ENCODE data around the gene SPDEF. TPM values are rescaled to one million over a fixed set of nuclear protein-coding genes. Genes with fewer than 3 reads are reported as not detected.

The SPDEF gene
- total RNA-seq, 4 donors from 2014 or later, result 0.16 to 0.20 TPM; not detected in 2

GRCh38 chr6:34511214-34511914 lies 44.8 kb downstream of the SPDEF start:
- Histone ChIP-seq H3K9me3 (no peaks in the 10 kb centered on the region), H3K27me3 (peaks cover 0 to 10% (median 7%) of the 10 kb centered on the region in 3 donors), H3K36me3 (no peaks in the 10 kb centered on the region), H3K4me1 (no peaks in the 10 kb centered on the region), H3K27ac (no peak overlapping the region), H3K4me3 (no peak overlapping the region)
- intact Hi-C loops (cut with DNase I; ENCODE audit: low total_unique reads) (no loop called here), in situ Hi-C loops (cut with MboI; ENCODE audit: low sequenced_read_pairs in 4 of 4) (no loop called here)
- TF ChIP-seq CTCF (IDR thresholded peaks at IDR 0.05 in 4 of 5, conservative IDR thresholded peaks at IDR 0.05 in 1 of 5) (no peak), POLR2A (IDR thresholded peaks at IDR 0.05) (no peak)
- no peak for ATAC-seq
- DNase-seq, result no peak

GRCh38 chr6:34510299-34510698 lies 45.8 kb downstream of the SPDEF start:
- in situ Hi-C loops (cut with MboI; ENCODE audit: low sequenced_read_pairs in 4 of 4), result no loop called here
- no peak overlapping the region for H3K4me3 ChIP-seq
- TF ChIP-seq CTCF (IDR thresholded peaks at IDR 0.05 in 4 of 5, conservative IDR thresholded peaks at IDR 0.05 in 1 of 5) (no peak), POLR2A (IDR thresholded peaks at IDR 0.05) (no peak)
- no peaks in the 10 kb centered on the region for H3K9me3 ChIP-seq
- DNase-seq, result no peak
- no peaks in the 10 kb centered on the region for H3K4me1 ChIP-seq
- no peak for ATAC-seq
- H3K27ac ChIP-seq, result no peak overlapping the region
- intact Hi-C loops (cut with DNase I; ENCODE audit: low total_unique reads), result no loop called here
- H3K36me3 ChIP-seq, result no peaks in the 10 kb centered on the region
- peaks cover 0 to 6% (median 2%) of the 10 kb centered on the region in 3 donors for H3K27me3 ChIP-seq

- H3K27me3 ChIP-seq, result peaks cover 0 to 2% (median under 1%) of the 10 kb centered on the region in 3 donors
- in situ Hi-C loops (cut with MboI; ENCODE audit: low sequenced_read_pairs in 4 of 4), result no loop called here
- no peaks in the 10 kb centered on the region for H3K36me3 ChIP-seq
- H3K9me3 ChIP-seq, result no peaks in the 10 kb centered on the region
- no peak for TF ChIP-seq CTCF (IDR thresholded peaks at IDR 0.05 in 4 of 5, conservative IDR thresholded peaks at IDR 0.05 in 1 of 5)
- no peak for TF ChIP-seq POLR2A (IDR thresholded peaks at IDR 0.05)
- no peak for DNase-seq
- ATAC-seq, result no peak
- intact Hi-C loops (cut with DNase I; ENCODE audit: low total_unique reads), result no loop called here
- H3K27ac ChIP-seq, result no peak overlapping the region
- H3K4me1 ChIP-seq, result no peaks in the 10 kb centered on the region
- H3K4me3 ChIP-seq, result no peak overlapping the region
These were observed 46.3 kb downstream of the SPDEF start for GRCh38 chr6:34509782-34510181.

- in situ Hi-C loops (cut with MboI; ENCODE audit: low sequenced_read_pairs in 4 of 4) (no loop called here), intact Hi-C loops (cut with DNase I; ENCODE audit: low total_unique reads) (no loop called here)
- Histone ChIP-seq H3K4me1 (no peaks in the 10 kb centered on the region), H3K27me3 (no peaks in the 10 kb centered on the region), H3K36me3 (no peaks in the 10 kb centered on the region), H3K27ac (no peak overlapping the region), H3K9me3 (no peaks in the 10 kb centered on the region), H3K4me3 (no peak overlapping the region)
- DNase-seq (no peak), ATAC-seq (no peak)
- TF ChIP-seq POLR2A (IDR thresholded peaks at IDR 0.05) (no peak), CTCF (IDR thresholded peaks at IDR 0.05 in 4 of 5, conservative IDR thresholded peaks at IDR 0.05 in 1 of 5) (no peak)
These were observed 47.7 kb downstream of the SPDEF start for GRCh38 chr6:34508425-34508824.

- no peak overlapping the region for H3K27ac ChIP-seq
- H3K27me3 ChIP-seq, result no peaks in the 10 kb centered on the region
- DNase-seq (no peak), ATAC-seq (no peak)
- no peaks in the 10 kb centered on the region for H3K9me3 ChIP-seq
- H3K4me3 ChIP-seq, result no peak overlapping the region
- H3K4me1 ChIP-seq, result no peaks in the 10 kb centered on the region
- TF ChIP-seq CTCF (IDR thresholded peaks at IDR 0.05 in 4 of 5, conservative IDR thresholded peaks at IDR 0.05 in 1 of 5) (no peak), POLR2A (IDR thresholded peaks at IDR 0.05) (no peak)
- intact Hi-C loops (cut with DNase I; ENCODE audit: low total_unique reads) (no loop called here), in situ Hi-C loops (cut with MboI; ENCODE audit: low sequenced_read_pairs in 4 of 4) (no loop called here)
- H3K36me3 ChIP-seq, result no peaks in the 10 kb centered on the region
These were observed 49.4 kb downstream of the SPDEF start for GRCh38 chr6:34506718-34507117.

All from gastrocnemius medialis (tissue), 4 donors.